Measurements from ENCODE around the gene HAGHL. TPM values are rescaled to one million over a fixed set of nuclear protein-coding genes. Genes with fewer than 3 reads are reported as not detected.

Gene HAGHL
- 15.8 and 18.8 TPM in 2 replicates for total RNA-seq

GRCh38 chr16:726438-727290, at the start of gene HAGHL, which contains the start of gene CCDC78:
HAGHL (plus strand) TSS chr16:727106; CDS start chr16:727510, 404 bp downstream.
CCDC78 (minus strand) TSS chr16:726443; CDS start chr16:726367, 76 bp downstream.

GRCh38 chr16:679814-680624, 46.9 kb upstream of the HAGHL start, which contains the start of gene STUB1:
STUB1 (plus strand) TSS chr16:680410; CDS start chr16:680526, 116 bp downstream.

GRCh38 chr16:684071-684794, 42.7 kb upstream of the HAGHL start, which contains the start of gene JMJD8:
JMJD8 (minus strand) TSS chr16:684334; CDS start chr16:684319, 15 bp downstream.

GRCh38 chr16:705431-706188, 21.3 kb upstream of the HAGHL start, which contains the start of gene FBXL16:
FBXL16 (minus strand) TSS chr16:705801; CDS start chr16:697405, 8,396 bp downstream.

GRCh38 chr16:714558-715476, 12.1 kb upstream of the HAGHL start, which contains the start of gene METRN:
METRN (plus strand) TSS chr16:715118; CDS start chr16:715290, 172 bp downstream.

GRCh38 chr16:720990-721764, 5.7 kb upstream of the HAGHL start, which contains the start of gene ANTKMT:
ANTKMT (plus strand) TSS chr16:721146; CDS start chr16:721275, 129 bp downstream.

GRCh38 chr16:740764-741505, 14.0 kb downstream of the HAGHL start, which contains the start of gene CIAO3:
CIAO3 (minus strand) TSS chr16:740997; CDS start chr16:740985, 12 bp downstream.

GRCh38 chr16:760545-761343, 33.8 kb downstream of the HAGHL start, which contains the start of gene MSLN:
MSLN (plus strand) TSS chr16:760734; CDS start chr16:762681, 1,947 bp downstream.

Small RNAs within 50 kb of the gene (small RNA-seq; reads per million reads assigned to genes)
- not detected for gene MIR662

Other genes with a start within 250 kb of the HAGHL start
- gene CAPN15, start 199.4 kb upstream of the HAGHL start, total RNA-seq: 45.2 and 67.6 TPM in 2 replicates
- not detected in 2 replicates for gene PRR35, start 166.7 kb upstream of the HAGHL start, total RNA-seq
- 0.37 and 0.59 TPM in 2 replicates for gene NHLRC4, start 160.1 kb upstream of the HAGHL start, total RNA-seq
- gene PIGQ, start 157.1 kb upstream of the HAGHL start, total RNA-seq: 23.5 and 25.6 TPM in 2 replicates
- gene RAB40C, start 137.0 kb upstream of the HAGHL start, total RNA-seq: 11.4 and 13.3 TPM in 2 replicates
- gene WFIKKN1, start 96.1 kb upstream of the HAGHL start, total RNA-seq: 0.20 and 0.37 TPM in 2 replicates
- 88.2 and 125 TPM in 2 replicates for gene METTL26, start 90.8 kb upstream of the HAGHL start, total RNA-seq
- 23.7 and 25.7 TPM in 2 replicates for gene MCRIP2, start 85.3 kb upstream of the HAGHL start, total RNA-seq
- 15.4 and 25.8 TPM in 2 replicates for gene WDR90, start 77.7 kb upstream of the HAGHL start, total RNA-seq
- gene RHOT2, start 59.0 kb upstream of the HAGHL start, total RNA-seq: 40.4 and 58.6 TPM in 2 replicates
- gene RHBDL1, start 51.4 kb upstream of the HAGHL start, total RNA-seq: 0.39 and 1.8 TPM in 2 replicates
- 129 and 152 TPM in 2 replicates for gene STUB1, start 46.7 kb upstream of the HAGHL start, total RNA-seq
- gene JMJD8, start 42.8 kb upstream of the HAGHL start, total RNA-seq: 30.9 and 35.6 TPM in 2 replicates
- gene WDR24, start 36.7 kb upstream of the HAGHL start, total RNA-seq: 9.6 and 10.0 TPM in 2 replicates
- 0.37 and 0.59 TPM in 2 replicates for gene FBXL16, start 21.3 kb upstream of the HAGHL start, total RNA-seq
- gene METRN, start 12.0 kb upstream of the HAGHL start, total RNA-seq: 54.0 and 71.2 TPM in 2 replicates
- 27.2 and 28.3 TPM in 2 replicates for gene ANTKMT, start 6.0 kb upstream of the HAGHL start, total RNA-seq
- gene CCDC78, start 663 bp upstream of the HAGHL start, total RNA-seq: 3.7 and 4.7 TPM in 2 replicates
- 34.8 and 36.0 TPM in 2 replicates for gene CIAO3, start 13.9 kb downstream of the HAGHL start, total RNA-seq
- gene MSLN, start 33.6 kb downstream of the HAGHL start, total RNA-seq: not detected in 2 replicates
- gene RPUSD1, start 61.3 kb downstream of the HAGHL start, total RNA-seq: 27.2 and 29.1 TPM in 2 replicates
- gene CHTF18, start 61.5 kb downstream of the HAGHL start, total RNA-seq: 16.9 and 20.1 TPM in 2 replicates
- gene GNG13, start 73.6 kb downstream of the HAGHL start, total RNA-seq: not detected in 2 replicates
- 11.1 and 18.0 TPM in 2 replicates for gene LMF1, start 243.9 kb downstream of the HAGHL start, total RNA-seq